GF-D8 (cell line): ENCODE results near the gene NFIX.

Experiments used
- DNase-seq: peaks from one replicate; lab custom pipeline; 2025; lab: John Stamatoyannopoulos, UW

NFIX gene

DNA sequence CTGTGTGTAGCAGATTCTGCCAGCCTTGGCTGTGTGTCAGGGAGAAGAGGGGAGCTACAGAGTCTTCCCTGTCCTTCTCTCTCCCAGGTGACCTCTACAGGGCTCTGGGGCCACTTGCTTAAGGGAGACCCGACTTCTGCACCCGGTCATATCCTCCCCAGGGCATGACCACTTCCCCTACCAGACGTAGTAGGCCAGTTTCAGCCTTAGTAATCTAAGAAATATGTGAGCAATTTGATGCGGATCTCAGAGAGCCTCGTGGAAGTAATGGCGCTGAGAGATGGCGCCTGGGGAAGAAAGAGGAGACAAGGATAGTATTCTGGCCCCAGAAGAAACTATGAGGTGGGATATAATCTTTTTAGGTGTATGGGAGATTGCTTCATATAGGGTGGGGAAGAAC, 41.9 kb downstream of the NFIX start:
- DNase-seq = no peak

DNA sequence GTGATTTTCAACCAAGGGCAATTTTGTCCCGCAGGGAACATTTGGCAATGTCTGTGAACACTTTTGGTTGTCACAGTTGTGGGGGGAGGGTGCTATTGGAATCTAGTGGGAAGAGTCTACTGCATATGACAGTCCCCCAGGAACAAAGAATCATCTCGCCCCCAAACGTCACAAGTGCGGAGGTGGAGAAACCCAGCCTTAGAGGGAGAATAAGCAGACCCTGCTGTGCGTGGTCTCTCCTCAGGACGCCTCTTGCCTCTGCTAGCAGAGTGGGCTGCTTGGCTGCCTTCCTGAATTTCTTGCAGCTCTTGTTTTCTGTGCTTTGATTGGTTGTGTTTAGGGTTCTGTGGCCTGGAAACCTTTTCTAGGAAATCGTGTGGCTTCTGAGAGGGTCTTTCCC, 42.5 kb downstream of the NFIX start:
- DNase-seq = no peak

DNA sequence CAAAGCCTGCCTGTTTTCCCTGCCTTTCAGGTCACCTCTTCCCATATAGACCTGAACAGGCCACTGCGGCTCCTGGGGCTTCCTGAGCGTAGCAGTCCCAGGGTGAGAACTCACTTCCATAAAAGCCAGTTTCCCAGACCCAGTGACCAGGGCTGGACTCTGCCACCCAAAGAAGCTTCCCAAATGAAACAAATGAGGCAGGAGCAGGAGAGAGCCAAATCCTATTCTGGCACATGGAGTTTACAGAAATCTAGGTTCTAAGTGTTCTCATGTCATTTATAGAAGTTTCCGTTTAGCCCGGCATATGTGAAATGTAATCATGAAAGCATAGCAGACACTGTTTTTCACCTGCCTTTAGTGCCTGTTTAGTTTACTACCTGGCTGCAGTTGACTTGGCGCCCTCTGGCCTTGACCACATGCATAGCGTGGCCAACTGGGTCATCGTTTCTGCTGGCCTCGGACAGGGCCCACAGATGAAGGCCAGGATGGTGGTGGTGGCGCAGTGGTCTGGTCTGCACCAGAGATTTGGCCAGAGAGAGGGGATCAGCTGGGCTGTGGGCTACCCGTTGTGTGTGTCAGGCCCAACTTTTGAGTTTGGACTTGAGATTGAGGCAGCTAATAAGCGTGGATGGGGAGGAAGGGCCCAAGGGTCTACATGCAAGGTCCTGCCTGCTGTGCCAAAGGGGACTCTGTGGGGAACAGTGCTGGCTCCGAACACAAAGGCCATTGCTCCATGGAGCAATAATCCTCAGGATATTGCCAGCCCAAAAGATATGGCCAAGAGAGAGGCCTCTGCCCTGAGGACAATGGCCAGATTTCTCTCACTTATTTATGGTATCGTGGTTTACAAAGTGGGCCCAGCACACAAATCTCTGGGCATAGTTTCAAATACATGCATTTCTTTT, 43.3 kb downstream of the NFIX start:
- no peak for DNase-seq

DNA sequence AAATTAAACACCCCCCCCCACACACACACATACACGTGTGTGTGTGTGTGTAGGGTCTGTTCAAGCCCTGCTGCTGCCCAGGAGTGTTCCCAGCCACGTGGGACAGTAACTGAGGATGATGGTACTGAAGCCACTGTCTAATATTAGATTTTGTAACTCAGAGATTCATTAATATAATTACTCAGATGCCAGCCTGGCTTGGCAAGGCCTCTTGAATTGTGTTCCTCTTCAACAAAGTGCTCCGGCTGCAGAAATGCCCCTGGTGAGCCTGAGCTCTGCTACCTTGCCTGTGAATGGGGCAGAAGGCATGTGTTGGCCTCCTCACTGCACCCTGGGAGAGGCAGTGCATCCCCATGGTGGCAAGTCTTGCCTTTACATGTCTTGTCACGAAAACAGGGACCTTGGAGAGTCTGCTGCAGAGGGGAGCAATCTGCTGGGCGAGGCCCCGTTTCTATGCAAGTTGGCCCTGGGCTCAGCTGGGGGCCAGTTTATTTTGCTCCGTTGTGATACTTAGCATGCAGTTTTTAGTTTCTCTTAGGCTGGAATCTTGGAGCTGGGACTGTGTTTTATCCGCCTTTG, 44.0 kb downstream of the NFIX start:
- DNase-seq = no peak

DNA sequence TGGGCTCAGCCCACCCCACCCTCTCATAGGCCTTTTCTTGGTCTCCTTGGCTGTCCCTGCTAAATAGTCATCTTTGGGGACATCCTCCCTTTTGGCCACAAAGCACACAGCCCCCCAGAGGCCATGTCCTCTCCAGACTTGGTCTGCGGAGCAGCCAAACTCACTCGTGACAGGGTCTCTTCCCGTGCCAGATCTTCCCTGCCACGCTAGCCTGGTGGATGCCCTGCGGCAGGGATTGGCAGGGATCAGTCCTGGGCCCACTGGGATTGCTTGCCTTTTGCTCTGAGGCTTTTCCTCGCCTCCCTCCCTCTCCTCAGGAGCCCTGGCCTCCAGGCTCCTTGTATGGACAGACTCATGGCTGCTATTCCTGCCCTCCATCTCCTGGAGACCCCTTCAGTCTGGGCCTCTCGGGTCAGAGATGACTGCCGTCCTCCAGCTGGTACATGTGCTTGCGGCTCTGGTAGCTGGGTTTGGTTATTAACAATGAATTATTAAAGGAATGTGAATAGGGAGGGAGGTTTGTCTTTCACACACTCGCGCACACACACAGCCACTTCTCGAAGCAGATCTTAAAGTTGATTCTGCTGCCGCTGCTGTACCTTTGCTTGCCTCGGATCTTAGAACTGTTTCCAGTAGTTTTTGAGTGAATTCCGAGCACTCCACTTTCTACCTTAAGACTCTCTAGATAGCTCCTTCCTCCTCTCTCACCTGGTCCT, 45.1 kb downstream of the NFIX start:
- DNase-seq = no peak

DNA sequence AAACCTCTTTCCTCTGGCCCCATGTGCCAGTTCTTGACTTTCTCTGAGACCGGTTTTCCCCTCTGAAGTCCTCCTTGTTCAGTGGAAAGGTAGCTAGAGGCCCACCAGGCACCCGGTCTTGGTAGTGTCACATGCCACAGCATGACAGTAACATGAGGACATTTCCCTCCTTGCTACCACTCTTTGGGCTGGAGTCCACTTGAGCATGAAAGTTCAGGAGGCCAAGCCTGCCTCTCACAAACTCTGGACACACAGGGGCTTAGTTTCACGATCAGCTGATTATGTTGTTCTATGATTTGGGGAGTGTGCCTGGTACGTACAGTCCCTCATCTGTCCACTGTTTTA, 45.6 kb downstream of the NFIX start:
- no peak for DNase-seq

DNA sequence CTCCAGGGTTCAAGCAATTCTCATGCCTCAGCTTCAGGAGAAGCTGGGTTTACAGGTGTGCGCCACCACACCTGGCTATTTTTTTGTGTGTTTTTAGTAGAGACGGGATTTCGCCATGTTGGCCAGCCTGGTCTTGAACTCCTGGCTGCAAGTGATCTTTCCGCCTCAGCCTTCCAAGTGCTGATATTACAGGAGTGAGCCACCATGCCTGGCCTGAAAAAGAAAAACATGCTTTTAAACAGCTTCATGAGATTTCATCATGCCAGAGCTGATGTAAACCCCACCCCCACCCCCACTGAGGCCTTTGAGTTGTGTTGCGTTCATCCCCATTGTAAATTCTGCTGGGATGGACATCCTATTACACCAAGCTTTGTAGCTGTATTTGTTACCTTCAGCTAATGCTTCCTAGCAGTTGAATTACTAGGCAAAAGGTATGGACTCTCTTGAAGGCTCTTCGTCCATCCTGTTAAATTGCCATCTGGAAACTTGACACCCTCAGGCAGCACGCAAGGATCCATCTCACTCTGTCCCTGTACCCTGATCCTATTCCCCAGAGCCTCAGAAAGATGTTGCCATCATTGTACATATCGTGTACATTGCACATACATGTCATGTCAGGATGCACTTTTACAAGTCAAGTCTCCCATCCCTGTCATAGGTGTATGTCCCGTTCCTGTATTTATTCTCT, 47.3 kb downstream of the NFIX start:
- DNase-seq = no peak

DNA sequence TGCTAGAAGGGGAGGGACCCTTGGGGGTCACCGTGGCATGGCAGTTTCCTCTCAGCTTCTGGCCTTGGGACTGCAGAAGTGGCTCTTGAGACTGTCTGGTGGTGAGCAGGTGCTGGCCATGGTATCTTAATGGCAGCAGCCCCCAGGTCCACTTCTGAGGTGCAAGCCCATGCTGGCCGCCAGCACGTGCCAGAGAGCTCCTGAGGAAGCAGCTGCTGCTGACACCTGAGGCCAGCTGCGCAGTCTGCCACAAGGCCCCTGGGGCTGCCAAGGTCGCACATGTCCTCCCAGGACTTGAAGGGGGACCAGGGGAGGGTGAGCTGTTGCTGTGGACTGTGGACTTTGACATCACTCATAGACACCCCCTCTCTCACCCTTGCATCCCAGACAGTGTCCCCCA, 48.0 kb downstream of the NFIX start:
- DNase-seq = no peak

DNA sequence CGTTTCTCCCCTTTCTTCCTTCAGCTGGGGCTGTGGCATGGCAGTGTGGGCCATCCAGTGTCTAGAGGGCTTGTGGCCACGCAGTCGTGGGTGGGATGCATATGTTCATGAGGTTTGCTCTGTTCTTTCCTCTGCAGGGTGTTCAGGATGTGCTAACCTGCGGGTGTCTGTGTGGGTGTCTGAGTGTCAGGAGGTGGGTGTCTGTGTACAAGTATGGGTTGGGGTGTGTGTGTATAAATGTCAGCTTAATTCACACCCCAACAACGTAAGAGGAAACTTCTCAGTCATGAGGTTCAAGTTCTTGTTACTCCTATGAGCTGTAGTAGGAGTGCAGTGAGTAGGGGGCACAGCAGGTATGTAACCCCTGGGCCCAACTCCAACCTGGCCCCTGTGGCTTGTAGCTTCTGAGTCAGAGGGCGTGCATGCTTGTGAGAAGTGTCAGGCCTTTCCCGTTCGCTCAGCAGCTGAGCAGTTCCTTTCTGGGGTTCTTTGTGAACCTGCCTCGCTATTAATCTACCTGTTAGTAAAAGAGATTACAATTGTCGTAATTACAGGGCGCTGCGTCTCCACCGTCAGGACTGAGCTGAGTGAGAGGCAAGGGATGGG, 49.1 kb downstream of the NFIX start:
- no peak for DNase-seq

DNA sequence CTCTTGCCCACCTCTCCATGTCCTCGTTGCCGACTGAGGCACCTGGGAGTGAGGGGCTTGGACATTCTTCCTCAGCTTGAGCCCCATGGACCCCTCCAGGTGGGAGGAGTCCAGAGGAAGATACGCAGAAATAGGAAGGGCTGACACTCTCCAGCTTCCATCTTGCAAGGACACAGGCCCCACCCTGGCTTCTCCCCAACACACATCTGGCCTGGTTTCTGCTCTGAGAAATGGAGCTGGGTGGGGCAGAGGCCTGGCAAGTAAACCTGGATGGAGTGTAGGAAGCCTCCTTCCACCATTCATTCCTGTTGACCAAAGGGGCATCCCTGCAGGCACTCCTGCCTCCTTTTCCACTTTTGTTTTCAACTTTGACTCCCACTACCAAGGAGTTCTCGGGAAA, 50.5 kb downstream of the NFIX start:
- no peak for DNase-seq

DNA sequence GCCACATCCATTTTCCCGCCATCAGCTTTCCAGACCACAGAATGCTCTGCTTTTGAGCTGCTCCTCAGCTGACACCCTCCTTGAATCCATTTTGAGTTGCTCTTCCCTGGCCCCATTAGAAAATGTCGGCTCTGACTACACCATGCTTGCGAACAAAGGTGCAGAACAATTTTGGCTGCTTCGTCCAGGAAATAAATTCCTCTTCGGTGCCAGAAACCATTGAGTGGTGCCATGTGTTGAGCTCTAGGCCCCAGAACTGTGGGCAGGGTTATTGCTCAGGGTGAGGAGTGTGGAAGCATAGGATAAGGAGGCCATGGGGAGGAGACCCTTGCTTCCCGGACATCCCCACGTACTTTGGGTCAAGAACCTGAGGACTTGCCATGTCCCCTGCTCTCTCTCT, 52.1 kb downstream of the NFIX start:
- no peak for DNase-seq

DNA sequence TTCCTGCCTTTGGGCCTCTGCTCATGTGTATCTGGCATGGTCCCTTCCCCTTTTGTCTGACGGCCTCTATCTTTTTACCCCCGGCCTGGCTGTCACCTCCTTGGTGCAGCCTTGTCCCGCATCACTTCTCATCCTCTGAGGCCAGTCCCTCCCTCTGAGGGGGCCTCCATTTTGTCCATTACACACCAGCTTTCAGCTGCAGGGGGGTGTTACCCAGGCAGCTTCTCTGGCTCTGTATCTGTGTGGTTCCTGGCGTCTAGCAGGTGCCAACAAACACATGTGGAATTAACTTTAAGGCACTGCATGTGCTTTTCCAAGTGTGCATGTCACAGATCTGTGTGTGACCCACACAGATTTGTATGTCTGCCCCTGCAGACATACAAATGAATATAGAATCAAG, 55.0 kb downstream of the NFIX start:
- DNase-seq = no peak

DNA sequence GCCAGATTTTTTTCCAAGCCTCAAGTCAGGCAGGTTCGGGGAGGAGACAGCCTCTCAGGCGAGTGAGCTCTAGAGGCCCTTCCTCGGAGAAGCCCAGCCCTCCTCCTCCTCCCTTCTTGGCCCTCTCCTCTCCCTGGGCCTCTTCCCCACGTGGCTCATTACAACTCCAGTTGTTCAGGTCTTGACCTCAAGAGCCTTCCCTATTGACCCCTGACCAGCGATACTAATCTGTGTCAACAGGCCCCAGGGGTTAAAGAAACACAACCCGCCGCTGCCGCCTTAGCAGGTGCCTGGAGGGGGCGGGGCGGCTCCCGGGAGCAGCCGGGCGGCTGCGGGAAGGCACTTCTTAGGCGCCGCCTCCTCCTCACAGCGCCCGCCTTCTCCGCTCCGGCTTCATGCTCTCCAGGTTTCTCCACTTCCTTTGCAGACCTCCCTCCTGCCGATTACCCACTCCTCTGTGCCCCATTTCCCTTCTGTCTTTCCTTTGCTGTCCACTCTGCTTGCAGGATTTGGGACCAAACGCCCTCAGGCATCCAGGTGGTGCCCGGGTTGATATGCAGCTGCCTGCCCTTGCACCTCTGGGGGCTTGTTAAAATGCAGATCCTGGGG, 56.4 kb downstream of the NFIX start:
- DNase-seq = no peak

DNA sequence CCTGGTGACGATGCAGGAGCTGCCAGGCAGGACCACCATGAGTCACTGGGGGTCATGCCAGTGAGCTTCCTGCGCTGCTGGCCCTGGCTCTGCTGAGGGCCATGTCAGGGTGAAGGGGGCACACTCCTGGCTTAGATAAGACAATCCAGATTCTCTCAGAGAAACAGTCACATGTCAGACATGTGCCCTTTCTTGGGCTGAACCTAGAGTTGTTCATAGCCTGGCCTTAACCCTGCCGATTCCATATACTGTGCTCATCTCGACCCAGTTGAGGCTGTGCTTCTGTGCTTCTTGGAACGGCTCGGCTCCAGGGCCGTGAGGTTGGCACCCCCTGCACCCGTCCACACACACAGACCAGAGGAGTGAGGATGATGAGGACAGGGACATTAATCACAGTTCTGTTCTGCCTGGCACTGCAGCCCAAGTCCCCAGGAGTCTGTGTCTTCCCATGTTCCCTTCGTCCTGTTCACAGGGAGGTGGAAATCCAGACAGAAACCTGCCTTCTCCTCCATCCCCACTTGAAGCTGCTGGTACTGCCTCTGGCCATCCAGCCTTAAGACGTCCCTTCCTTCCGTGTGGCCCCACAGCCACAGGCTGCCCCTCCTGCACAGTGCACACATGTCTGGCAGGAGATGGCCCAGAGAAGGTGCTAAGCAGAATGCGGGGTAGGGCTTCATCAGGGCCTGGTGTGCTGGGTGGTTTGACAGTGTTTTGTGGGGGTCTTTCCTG, 57.3 kb downstream of the NFIX start:
- DNase-seq = no peak

DNA sequence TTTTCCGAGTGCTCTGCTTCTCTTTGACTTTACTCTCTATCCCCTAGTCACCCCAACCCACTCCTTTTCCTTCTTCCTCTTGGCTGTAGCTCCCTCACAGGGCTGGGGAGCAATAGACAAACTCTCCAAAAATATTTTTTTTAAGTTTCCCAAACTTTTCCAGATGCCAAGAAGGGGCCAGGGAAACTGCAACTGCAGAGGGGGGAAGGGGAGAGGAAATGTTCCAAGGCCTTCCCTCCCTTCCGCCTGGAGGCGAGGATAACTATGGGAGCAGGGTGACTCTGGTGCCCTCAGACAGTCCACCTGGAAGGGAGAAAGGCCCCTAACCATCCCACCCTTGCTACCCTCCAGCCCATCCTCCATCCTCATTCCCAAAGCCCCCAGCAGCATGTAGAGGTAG, 58.0 kb downstream of the NFIX start:
- no peak for DNase-seq

DNA sequence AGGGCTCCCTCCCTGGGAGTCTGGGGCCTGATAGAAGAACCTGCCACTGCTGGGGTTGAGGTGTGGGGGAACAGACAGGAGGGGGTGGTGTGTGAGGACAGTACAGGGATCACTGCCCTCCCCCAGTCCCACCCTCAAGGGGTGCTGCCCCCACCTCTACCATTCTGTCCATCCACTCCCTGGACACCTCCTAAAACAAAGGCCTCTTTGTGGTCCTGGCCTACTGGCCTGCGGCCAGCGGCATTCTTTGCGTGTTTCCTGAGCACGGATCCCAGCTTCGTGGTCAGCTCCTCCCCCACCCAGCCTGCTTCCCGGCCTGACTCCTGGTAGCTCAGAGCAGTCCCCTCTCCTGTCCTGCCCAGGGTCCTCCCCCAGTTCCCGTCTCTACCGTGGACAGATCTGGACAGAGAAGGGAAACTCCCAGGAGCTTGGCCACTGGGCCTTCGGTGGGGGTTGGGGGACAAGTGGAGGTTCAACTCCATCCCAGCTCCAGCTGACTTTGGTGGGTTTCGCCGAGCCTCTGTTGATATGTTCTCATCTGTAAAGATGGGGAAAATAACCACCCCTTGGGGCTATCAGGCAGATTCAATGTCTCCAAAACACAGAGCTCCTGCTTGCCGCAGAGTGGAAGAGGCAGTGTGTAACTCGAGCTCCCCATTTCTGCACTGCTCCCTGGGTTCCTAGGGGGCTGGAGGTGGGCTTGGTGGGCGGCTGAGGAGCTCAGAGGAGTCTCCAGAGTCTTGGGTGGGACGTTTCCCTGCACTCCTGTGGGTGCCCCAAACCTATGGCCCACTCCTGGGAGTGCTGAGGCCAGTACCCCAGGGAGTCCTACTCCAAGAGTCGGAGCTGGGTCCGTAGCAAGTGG, 58.7 kb downstream of the NFIX start:
- no peak for DNase-seq

DNA sequence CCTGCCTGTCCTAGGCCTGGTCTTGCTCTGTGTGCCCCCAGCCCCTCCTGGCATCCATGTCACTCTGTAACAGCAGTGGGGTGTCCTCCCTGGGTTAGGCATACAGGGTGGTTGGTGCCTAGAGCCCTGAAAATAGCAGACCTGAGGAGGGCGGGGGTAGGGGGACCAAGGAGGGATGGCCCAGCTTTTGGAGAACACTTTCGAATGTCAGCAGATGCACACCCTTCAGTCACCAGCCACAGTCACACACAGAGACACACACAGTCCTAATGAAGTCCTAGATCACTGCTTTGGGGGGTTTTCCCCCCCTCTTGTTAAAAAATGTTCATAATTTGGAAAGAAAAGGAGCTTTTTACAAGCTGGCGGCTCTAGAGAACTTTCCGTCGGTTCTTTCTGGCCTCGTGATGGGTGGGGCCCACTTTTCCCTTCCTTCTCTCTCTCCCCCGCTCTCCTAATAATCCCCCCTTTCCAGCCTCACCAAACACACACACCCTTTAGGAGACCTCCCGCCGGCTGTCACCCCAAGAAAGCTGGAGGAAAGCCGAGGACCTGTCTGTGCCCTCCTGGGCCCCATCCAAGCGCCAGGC, 59.4 kb downstream of the NFIX start:
- DNase-seq = no peak

DNA sequence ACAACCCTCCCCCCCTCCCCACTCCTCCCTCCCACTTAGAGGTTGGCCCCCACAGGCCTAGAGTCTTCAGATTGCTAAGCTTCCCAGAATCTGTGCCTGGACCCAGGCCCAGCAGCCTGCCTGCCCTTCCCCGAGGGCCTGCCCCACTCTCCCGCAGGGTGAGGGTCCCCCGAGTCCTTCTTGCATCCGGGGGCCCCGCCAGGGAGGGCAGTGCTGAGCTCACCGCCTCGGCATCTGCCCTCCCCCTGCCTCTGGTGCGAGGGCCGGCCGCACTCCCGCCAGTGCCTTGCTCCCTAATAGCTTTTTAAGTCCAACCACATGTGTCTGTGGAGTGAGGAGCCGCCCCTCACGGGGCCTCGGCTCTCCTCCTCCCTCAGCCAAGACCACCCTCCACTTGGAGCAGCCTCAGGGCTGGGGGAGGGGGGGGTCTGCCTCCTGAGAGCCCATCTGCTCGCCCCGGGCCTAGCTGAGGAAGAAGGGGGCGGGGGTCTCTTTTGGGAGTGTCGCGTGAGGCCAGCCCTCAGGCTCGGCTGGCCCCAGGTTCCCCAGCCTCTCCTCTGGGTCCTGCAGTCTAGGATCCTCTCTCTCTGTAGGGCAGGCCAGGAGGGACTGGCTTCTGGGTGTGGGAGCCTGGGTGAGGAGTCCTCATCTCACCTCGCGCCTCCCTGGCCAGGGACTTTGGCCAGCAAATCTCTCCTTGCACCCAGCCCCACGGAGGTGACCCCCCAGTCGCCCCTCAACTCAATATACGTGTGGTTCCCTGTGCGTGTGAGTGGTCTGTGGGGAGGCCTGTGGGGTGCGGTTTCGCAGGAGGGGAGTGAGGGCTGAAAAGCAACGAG, 60.2 kb downstream of the NFIX start:
- DNase-seq = no peak
